Esophagus muscularis mucosa (tissue), 4 donors: ENCODE data around the gene IL11.
"Not testable (repeated sequence)": the region's sequence is repeated elsewhere in the genome, so short reads cannot be mapped to it uniquely, and the experiment has no call there.

Experiments used
- EP300 ChIP-seq: sonication (generic); formaldehyde crosslinking; IDR thresholded peaks from one replicate; pipeline ENCODE4 v1.6.1; 2017; ENCODE audit warnings: antibody characterized with exemption
- POLR2A ChIP-seq: fragments of 450-650 bp; IDR thresholded peaks from one replicate; pipeline ENCODE4 v1.6.1; 2017; ENCODE audit warnings: antibody characterized with exemption, moderate library complexity, mild to moderate bottlenecking, low read depth
- POLR2AphosphoS5 ChIP-seq, 2 donors: sonication (generic); formaldehyde crosslinking; IDR thresholded peaks; one replicate each; pipeline ENCODE4 v1.6.1; 2017; ENCODE audit warnings: antibody characterized with exemption in 2 of 2
- TF ChIP-seq, protein P1 (sequence below), 3 experiments: fragments of 200-600 bp in 2 of 3; fragments of 450-650 bp in 1 of 3; sonication (generic) in 2 of 3; IDR thresholded peaks; one replicate each; pipeline ENCODE4 v1.5.1; 2017 to 2019; ENCODE audit warnings: antibody characterized with exemption in 3 of 3, mild to moderate bottlenecking in 2 of 3, moderate library complexity in 1 of 3

DNA sequence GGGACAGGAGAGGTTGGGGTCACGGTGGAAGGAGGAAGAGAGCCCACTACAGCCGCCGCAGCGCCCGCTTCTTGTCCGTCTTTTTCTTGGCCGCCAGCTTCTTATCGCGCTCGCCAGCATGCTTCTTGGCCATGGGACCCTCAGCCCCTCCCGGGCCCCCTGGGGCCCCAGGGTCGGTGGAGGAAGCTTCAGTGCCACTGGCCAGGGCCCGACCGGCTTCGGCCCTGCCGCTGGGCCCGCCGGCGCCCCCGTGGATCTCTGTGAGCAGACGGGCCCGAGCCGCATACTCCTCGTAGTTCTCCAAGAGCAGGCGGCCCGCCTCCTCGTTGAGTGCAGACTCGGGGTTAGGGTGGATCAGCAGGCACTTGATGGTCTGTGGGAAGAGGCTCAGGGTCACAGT, 31.1 kb upstream of the IL11 start:
- TF ChIP-seq, protein P1, sequence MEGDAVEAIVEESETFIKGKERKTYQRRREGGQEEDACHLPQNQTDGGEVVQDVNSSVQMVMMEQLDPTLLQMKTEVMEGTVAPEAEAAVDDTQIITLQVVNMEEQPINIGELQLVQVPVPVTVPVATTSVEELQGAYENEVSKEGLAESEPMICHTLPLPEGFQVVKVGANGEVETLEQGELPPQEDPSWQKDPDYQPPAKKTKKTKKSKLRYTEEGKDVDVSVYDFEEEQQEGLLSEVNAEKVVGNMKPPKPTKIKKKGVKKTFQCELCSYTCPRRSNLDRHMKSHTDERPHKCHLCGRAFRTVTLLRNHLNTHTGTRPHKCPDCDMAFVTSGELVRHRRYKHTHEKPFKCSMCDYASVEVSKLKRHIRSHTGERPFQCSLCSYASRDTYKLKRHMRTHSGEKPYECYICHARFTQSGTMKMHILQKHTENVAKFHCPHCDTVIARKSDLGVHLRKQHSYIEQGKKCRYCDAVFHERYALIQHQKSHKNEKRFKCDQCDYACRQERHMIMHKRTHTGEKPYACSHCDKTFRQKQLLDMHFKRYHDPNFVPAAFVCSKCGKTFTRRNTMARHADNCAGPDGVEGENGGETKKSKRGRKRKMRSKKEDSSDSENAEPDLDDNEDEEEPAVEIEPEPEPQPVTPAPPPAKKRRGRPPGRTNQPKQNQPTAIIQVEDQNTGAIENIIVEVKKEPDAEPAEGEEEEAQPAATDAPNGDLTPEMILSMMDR (IDR thresholded peaks at IDR 0.05) = not testable (repeated sequence)
- not testable (repeated sequence) for TF ChIP-seq POLR2A; POLR2AphosphoS5 (IDR thresholded peaks at IDR 0.05); EP300
